CD14-positive monocyte (primary cell): ENCODE results near the gene C1QTNF6. TPM values are rescaled to one million over a fixed set of nuclear protein-coding genes. Genes with fewer than 3 reads are reported as not detected.

Source experiments
- DNase-seq, 3 donors: peaks; one replicate each; pipeline ENCODE4 v3.0.0-alpha.2; 2011 to 2022
- H2AFZ ChIP-seq: 2 replicates; pipeline ENCODE4 v1.6.0; 2012; ENCODE audit warnings: mild to moderate bottlenecking, low read depth, low read length, inconsistent platforms; ENCODE audit not compliant: insufficient read depth, poor library complexity, severe bottlenecking
- H3K27ac ChIP-seq, 2 donors: 1 replicate in 1 of 2; 2 replicates in 1 of 2; pipeline ENCODE4 v1.5.1; 2012 to 2013; ENCODE audit warnings: low read length in 2 of 2, control low read depth in 1 of 2, inconsistent platforms in 1 of 2, low read depth in 1 of 2, mild to moderate bottlenecking in 1 of 2
- H3K27me3 ChIP-seq, 2 donors: one replicate each; pipeline versions ENCODE4 v1.6.0 to v1.6.1; 2011 to 2013; ENCODE audit warnings: low read length in 2 of 2; ENCODE audit not compliant: control insufficient read depth in 2 of 2, insufficient read depth in 2 of 2
- H3K36me3 ChIP-seq, 2 donors: replicated peaks in 1 of 2; 1 replicate in 1 of 2; 2 replicates in 1 of 2; pipeline versions ENCODE4 v1.5.1 to v1.6.1; 2012 to 2013; ENCODE audit warnings: low read length in 2 of 2, control low read depth in 1 of 2, inconsistent platforms in 1 of 2, mild to moderate bottlenecking in 1 of 2; ENCODE audit not compliant: insufficient read depth in 2 of 2, control insufficient read depth in 1 of 2
- H3K4me1 ChIP-seq, 2 donors: 1 replicate in 1 of 2; 2 replicates in 1 of 2; pipeline versions ENCODE4 v1.5.1 to v1.6.1; 2012 to 2013; ENCODE audit warnings: low read length in 2 of 2, control low read depth in 1 of 2, inconsistent platforms in 1 of 2, mild to moderate bottlenecking in 1 of 2, moderate library complexity in 1 of 2; ENCODE audit not compliant: insufficient read depth in 2 of 2, control insufficient read depth in 1 of 2
- H3K4me2 ChIP-seq: replicated peaks from 2 replicates; pipeline ENCODE3; 2012; ENCODE audit warnings: low read length, moderate library complexity, mild to moderate bottlenecking; ENCODE audit not compliant: poor library complexity, severe bottlenecking; ENCODE audit errors: extremely low read depth
- H3K4me3 ChIP-seq, 3 experiments: fragments of 200-600 bp in 1 of 3; sonication (generic) in 1 of 3; replicated peaks in 1 of 3; 1 replicate in 2 of 3; 2 replicates in 1 of 3; pipeline ENCODE4 v1.5.1; 2011 to 2013; ENCODE audit warnings: low read length in 3 of 3, mild to moderate bottlenecking in 3 of 3, control low read depth in 2 of 3, low read depth in 2 of 3, inconsistent platforms in 1 of 3, moderate library complexity in 1 of 3
- H3K79me2 ChIP-seq: 2 replicates; pipeline ENCODE4 v1.6.0; 2012; ENCODE audit warnings: mild to moderate bottlenecking, control low read depth, inconsistent platforms, low read length, moderate library complexity; ENCODE audit not compliant: insufficient read depth
- H3K9ac ChIP-seq: 2 replicates; pipeline ENCODE4 v1.6.0; 2017; ENCODE audit warnings: low read length, mild to moderate bottlenecking; ENCODE audit not compliant: insufficient read depth, poor library complexity, severe bottlenecking
- H3K9me3 ChIP-seq, 2 donors: replicated peaks in 1 of 2; 1 replicate in 1 of 2; 2 replicates in 1 of 2; pipeline versions ENCODE4 v1.5.1 to v1.6.1; 2012 to 2013; ENCODE audit warnings: low read length in 2 of 2, control low read depth in 1 of 2; ENCODE audit not compliant: control insufficient read depth in 1 of 2, insufficient read depth in 1 of 2
- H4K20me1 ChIP-seq: 2 replicates; pipeline ENCODE4 v1.6.0; 2012; ENCODE audit warnings: mild to moderate bottlenecking, low read length, control low read depth, moderate library complexity; ENCODE audit not compliant: insufficient read depth
- H3K27ac Mint-ChIP-seq, 7 donors: one replicate each; pipeline ENCODE4 v1.8.0; 2020; ENCODE audit warnings: mild to moderate bottlenecking in 7 of 7, mixed read lengths in 7 of 7, moderate library complexity in 6 of 7, inconsistent platforms in 2 of 7
- H3K27me3 Mint-ChIP-seq, 3 donors: one replicate each; pipeline ENCODE4 v1.8.0; 2021 to 2022; ENCODE audit warnings: low read depth in 3 of 3, mild to moderate bottlenecking in 3 of 3, mixed read lengths in 3 of 3, moderate library complexity in 3 of 3, inconsistent platforms in 1 of 3
- H3K36me3 Mint-ChIP-seq, 2 donors: one replicate each; pipeline ENCODE4 v1.8.0; 2020; ENCODE audit warnings: mixed read lengths in 2 of 2, inconsistent platforms in 1 of 2, mild to moderate bottlenecking in 1 of 2
- H3K4me1 Mint-ChIP-seq: one replicate; pipeline ENCODE4 v1.8.0; 2020; ENCODE audit warnings: mild to moderate bottlenecking, mixed read lengths
- H3K4me3 Mint-ChIP-seq, 2 donors: one replicate each; pipeline ENCODE4 v1.8.0; 2020; ENCODE audit warnings: mild to moderate bottlenecking in 2 of 2, mixed read lengths in 2 of 2, moderate library complexity in 1 of 2
- H3K9me3 Mint-ChIP-seq, 7 donors: one replicate each; pipeline ENCODE4 v1.8.0; 2020 to 2022; ENCODE audit warnings: mixed read lengths in 7 of 7, mild to moderate bottlenecking in 6 of 7, moderate library complexity in 6 of 7, inconsistent platforms in 2 of 7
- WGBS: methylation state at CpG from one replicate; pipeline ENCODE4 v1.1.5; 2013; ENCODE audit warnings: missing lambda C conversion rate; ENCODE audit not compliant: insufficient coverage; 5-methylcytosine and 5-hydroxymethylcytosine counted together
- intact Hi-C, 2 donors: fragments of 100-400 bp; cut with micrococcal nuclease; formaldehyde crosslinking; loops; one replicate each; pipeline versions ENCODE4 v1.15.0 to v1.15.1; 2023
- polyA plus RNA-seq, 3 donors: library from polyadenylated mRNA; depleted of rRNA in 1 of 3; unstranded in 2 of 3; stranded (reverse) in 1 of 3; fragments of 300-500 nt in 2 of 3; fragments of >200 nt in 1 of 3; fragmentation: Illumina TruSeq in 2 of 3; gene quantifications; 1 replicate in 2 of 3; 2 replicates in 1 of 3; pipeline ENCODE4 v1.2.3, GENCODE V29; 2012 to 2021
- TF ChIP-seq, protein P1 (sequence below): fragments of 200-600 bp; IDR thresholded peaks from one replicate; pipeline ENCODE4 v1.8.0; 2022; ENCODE audit warnings: antibody characterized with exemption, mild to moderate bottlenecking

Gene C1QTNF6
- polyA plus RNA-seq, 3 donors = 0.14 to 2.3 (median 0.24) TPM

DNA sequence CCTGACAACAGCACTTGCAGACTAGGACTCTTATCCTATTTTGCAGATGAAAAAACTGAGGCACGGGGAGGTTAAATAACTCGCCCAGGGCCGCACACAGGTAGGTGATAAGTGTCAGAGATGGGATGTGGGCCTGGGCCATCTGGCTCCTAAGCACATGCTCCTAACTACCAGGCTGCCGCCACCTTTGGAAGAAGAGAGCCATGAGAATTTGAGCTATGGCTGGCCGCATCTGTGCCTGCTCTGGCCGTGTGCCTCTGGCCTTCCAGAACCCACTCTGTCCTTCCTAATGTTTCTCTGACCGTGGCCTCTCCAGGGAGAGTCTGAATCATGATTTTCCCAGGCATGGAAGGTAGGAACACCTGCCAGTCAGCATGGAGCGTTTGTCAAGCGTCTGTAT is 23.0 kb downstream of the C1QTNF6 start:
- H3K36me3 Mint-ChIP-seq = no peaks in the 10 kb centered on the region
- no peak for DNase-seq
- Histone ChIP-seq H3K4me1 (peaks cover 0 to 4% of the 10 kb centered on the region in 2 donors), H3K27ac (no peak overlapping the region), H3K79me2 (no peaks in the 10 kb centered on the region), H3K27me3 (no peaks in the 10 kb centered on the region), H3K4me3 (no peak overlapping the region), H2AFZ (no peak overlapping the region), H3K36me3 (no peaks in the 10 kb centered on the region), H4K20me1 (no peaks in the 10 kb centered on the region), H3K9me3 (peaks cover 5 to 10% of the 10 kb centered on the region in 2 donors), H3K9ac (no peak overlapping the region), H3K4me2 (no peak overlapping the region)
- peaks cover 4% of the 10 kb centered on the region for H3K4me1 Mint-ChIP-seq
- H3K27me3 Mint-ChIP-seq = peaks cover 5 to 11% (median 6%) of the 10 kb centered on the region in 3 donors
- 95% methylated on average over 3 of the region's 9 CpGs for WGBS
- H3K27ac Mint-ChIP-seq = no peak overlapping the region
- peaks cover 3 to 20% (median 11%) of the 10 kb centered on the region in 7 donors for H3K9me3 Mint-ChIP-seq
- TF ChIP-seq, protein P1, sequence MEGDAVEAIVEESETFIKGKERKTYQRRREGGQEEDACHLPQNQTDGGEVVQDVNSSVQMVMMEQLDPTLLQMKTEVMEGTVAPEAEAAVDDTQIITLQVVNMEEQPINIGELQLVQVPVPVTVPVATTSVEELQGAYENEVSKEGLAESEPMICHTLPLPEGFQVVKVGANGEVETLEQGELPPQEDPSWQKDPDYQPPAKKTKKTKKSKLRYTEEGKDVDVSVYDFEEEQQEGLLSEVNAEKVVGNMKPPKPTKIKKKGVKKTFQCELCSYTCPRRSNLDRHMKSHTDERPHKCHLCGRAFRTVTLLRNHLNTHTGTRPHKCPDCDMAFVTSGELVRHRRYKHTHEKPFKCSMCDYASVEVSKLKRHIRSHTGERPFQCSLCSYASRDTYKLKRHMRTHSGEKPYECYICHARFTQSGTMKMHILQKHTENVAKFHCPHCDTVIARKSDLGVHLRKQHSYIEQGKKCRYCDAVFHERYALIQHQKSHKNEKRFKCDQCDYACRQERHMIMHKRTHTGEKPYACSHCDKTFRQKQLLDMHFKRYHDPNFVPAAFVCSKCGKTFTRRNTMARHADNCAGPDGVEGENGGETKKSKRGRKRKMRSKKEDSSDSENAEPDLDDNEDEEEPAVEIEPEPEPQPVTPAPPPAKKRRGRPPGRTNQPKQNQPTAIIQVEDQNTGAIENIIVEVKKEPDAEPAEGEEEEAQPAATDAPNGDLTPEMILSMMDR = no peak
- intact Hi-C loops = loop anchor here in 1 of 2 donors (5.0 kb wide), 1 partner anchor 292 kb away; no protein-coding TSS in a partner anchor
- H3K4me3 Mint-ChIP-seq = no peak overlapping the region

DNA sequence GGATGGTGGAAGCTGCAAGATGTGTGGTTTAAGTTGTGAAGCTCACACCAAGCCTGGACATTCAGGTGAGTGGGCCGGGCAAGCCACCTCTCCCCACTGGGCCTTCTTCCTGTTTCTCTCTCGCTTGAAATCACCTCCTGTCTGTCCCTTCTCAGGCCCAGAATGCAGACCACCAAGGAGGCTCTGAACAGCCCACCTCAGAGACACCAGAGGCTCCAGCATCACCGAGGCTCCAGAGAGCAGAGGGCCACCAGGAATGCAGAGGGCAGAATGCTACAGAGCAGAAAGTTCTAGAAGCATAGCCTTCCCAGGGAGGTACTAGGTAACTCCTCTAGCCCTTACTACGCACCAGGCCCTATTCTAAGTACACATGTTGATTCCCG is 23.6 kb downstream of the C1QTNF6 start:
- Mint-ChIP-seq H3K36me3 (no peaks in the 10 kb centered on the region), H3K27me3 (peaks cover 4 to 7% (median 5%) of the 10 kb centered on the region in 3 donors), H3K4me1 (peaks cover 4% of the 10 kb centered on the region), H3K4me3 (no peak overlapping the region), H3K9me3 (peaks cover 3 to 20% (median 11%) of the 10 kb centered on the region in 7 donors), H3K27ac (no peak overlapping the region)
- no peaks in the 10 kb centered on the region for H3K27me3 ChIP-seq
- intact Hi-C loops = no loop called here
- H3K4me3 ChIP-seq = no peak overlapping the region
- H3K36me3 ChIP-seq = no peaks in the 10 kb centered on the region
- no peaks in the 10 kb centered on the region for H4K20me1 ChIP-seq
- no peak overlapping the region for H3K27ac ChIP-seq
- peaks cover 0 to 4% of the 10 kb centered on the region in 2 donors for H3K4me1 ChIP-seq
- no peak overlapping the region for H2AFZ ChIP-seq
- no peak overlapping the region for H3K9ac ChIP-seq
- TF ChIP-seq, protein P1 = no peak
- 73% methylated on average over 4 of the region's 5 CpGs for WGBS
- DNase-seq = no peak
- H3K9me3 ChIP-seq = peaks cover 5 to 10% of the 10 kb centered on the region in 2 donors
- H3K79me2 ChIP-seq = no peaks in the 10 kb centered on the region
- no peak overlapping the region for H3K4me2 ChIP-seq
